H1 (cell line): ENCODE data around the gene RPS6KB2. TPM values are rescaled to one million over a fixed set of nuclear protein-coding genes. Genes with fewer than 3 reads are reported as not detected.
A peak's percentile ranks its signal among the peaks of the same experiment; 100 is the strongest.

ENCODE experiments used
- CTCF ChIA-PET: fragments of 300-600 bp; sonication (Branson Sonifier 250); formaldehyde crosslinking; loops from one replicate; lab custom pipeline; 2021; ENCODE audit not compliant: partially characterized antibody; lab: Charles Lee
- POLR2A ChIA-PET: fragments of 300-600 bp; sonication (Branson Sonifier 250); formaldehyde crosslinking; loops from one replicate; lab custom pipeline; 2021; ENCODE audit warnings: inconsistent platforms; ENCODE audit not compliant: partially characterized antibody; lab: Charles Lee
- DNase-seq, 2 experiments: peaks; one replicate each; pipeline versions ENCODE4 v3.0.0 to v3.0.0-alpha.2; 2010 to 2022; ENCODE audit warnings: low spot score in 2 of 2, low read depth in 1 of 2, mixed read lengths in 1 of 2
- FAIRE-seq: peaks from 2 replicates; lab custom pipeline; 2011; peaks lifted over from hg19 to GRCh38; lab: Jason Lieb, UNC
- H2AFZ ChIP-seq: 2 replicates; pipeline ENCODE4 v1.8.1; 2012; ENCODE audit warnings: low read length, inconsistent platforms
- H2AK5ac ChIP-seq: 2 replicates; pipeline ENCODE4 v1.6.1; 2013; ENCODE audit warnings: low read depth, low read length
- H2BK120ac ChIP-seq: replicated peaks from 2 replicates; pipeline ENCODE3; 2013; ENCODE audit warnings: low read depth, low read length, inconsistent platforms
- H2BK12ac ChIP-seq: 2 replicates; pipeline ENCODE4 v1.6.1; 2013; ENCODE audit warnings: low read depth, low read length
- H2BK15ac ChIP-seq: 2 replicates; pipeline ENCODE4 v1.6.1; 2013; ENCODE audit warnings: low read length
- H2BK20ac ChIP-seq: 2 replicates; pipeline ENCODE4 v1.6.1; 2013; ENCODE audit warnings: low read length
- H2BK5ac ChIP-seq: 2 replicates; pipeline ENCODE4 v1.6.1; 2013; ENCODE audit warnings: low read depth, low read length
- H3K14ac ChIP-seq: 2 replicates; pipeline ENCODE4 v1.6.1; 2013; ENCODE audit warnings: inconsistent platforms; ENCODE audit not compliant: insufficient read length
- H3K18ac ChIP-seq: 2 replicates; pipeline ENCODE4 v1.6.1; 2013; ENCODE audit warnings: low read length; ENCODE audit errors: extremely low read depth
- H3K23ac ChIP-seq: 2 replicates; pipeline ENCODE4 v1.6.1; 2013; ENCODE audit warnings: inconsistent platforms; ENCODE audit not compliant: insufficient read length
- H3K23me2 ChIP-seq: 2 replicates; pipeline ENCODE4 v1.6.1; 2013; ENCODE audit warnings: low read depth, low read length
- H3K27ac ChIP-seq: 2 replicates; pipeline ENCODE4 v1.6.1; 2011; ENCODE audit warnings: low read depth, low read length, inconsistent platforms
- H3K27me3 ChIP-seq, 4 experiments: replicated peaks in 1 of 4; 1 replicate in 1 of 4; 2 replicates in 3 of 4; pipeline versions ENCODE4 v1.6.1 to v1.8.1; 2011 to 2013; ENCODE audit warnings: low read length in 3 of 4, mild to moderate bottlenecking in 3 of 4, inconsistent platforms in 2 of 4, mixed read lengths in 2 of 4, moderate library complexity in 1 of 4; ENCODE audit not compliant: control insufficient read depth in 3 of 4, insufficient read depth in 3 of 4; ENCODE audit errors: extremely low read depth in 1 of 4
- H3K36me3 ChIP-seq, 4 experiments: 2 replicates each; pipeline versions ENCODE4 v1.6.1 to v1.8.1; 2011 to 2013; ENCODE audit warnings: mild to moderate bottlenecking in 4 of 4, low read length in 3 of 4, moderate library complexity in 2 of 4, control low read depth in 1 of 4, inconsistent platforms in 1 of 4; ENCODE audit not compliant: insufficient read depth in 4 of 4, control insufficient read depth in 2 of 4
- H3K4ac ChIP-seq: replicated peaks from 2 replicates; pipeline ENCODE3; 2013; ENCODE audit warnings: low read length, low read depth, mixed read lengths, inconsistent platforms; ENCODE audit not compliant: insufficient read length
- H3K4me1 ChIP-seq, 4 experiments: replicated peaks in 1 of 4; 1 replicate in 1 of 4; 2 replicates in 3 of 4; pipeline versions ENCODE4 v1.6.1 to v1.8.1; 2011 to 2013; ENCODE audit warnings: low read length in 3 of 4, inconsistent platforms in 2 of 4, mixed read lengths in 1 of 4; ENCODE audit not compliant: insufficient read depth in 4 of 4, control insufficient read depth in 3 of 4
- H3K4me2 ChIP-seq, 2 experiments: 2 replicates each; pipeline versions ENCODE4 v1.6.1 to v1.8.1; 2011 to 2013; ENCODE audit warnings: low read depth in 2 of 2, low read length in 2 of 2, control low read depth in 1 of 2, inconsistent platforms in 1 of 2, mild to moderate bottlenecking in 1 of 2; ENCODE audit not compliant: insufficient read depth in 1 of 2
- H3K4me3 ChIP-seq, 4 experiments: fragments of 200-600, 300-600 bp in 1 of 4; sonication (generic), shearing (Covaris generic), sonication (Bioruptor Twin) in 1 of 4; 2 replicates each; pipeline versions ENCODE4 v1.5.1 to v1.8.1; 2011 to 2016; ENCODE audit warnings: low read length in 4 of 4, low read depth in 3 of 4, control low read depth in 2 of 4, inconsistent platforms in 2 of 4, mild to moderate bottlenecking in 2 of 4, mixed read lengths in 1 of 4, moderate library complexity in 1 of 4; ENCODE audit not compliant: insufficient read depth in 2 of 4; ENCODE audit errors: extremely low read depth in 1 of 4
- H3K56ac ChIP-seq: replicated peaks from 2 replicates; pipeline ENCODE3; 2013; ENCODE audit warnings: low read depth, mild to moderate bottlenecking, mixed read lengths, low read length, inconsistent platforms; ENCODE audit not compliant: insufficient read length
- H3K79me1 ChIP-seq: 2 replicates; pipeline ENCODE4 v1.6.1; 2013; ENCODE audit warnings: low read depth, low read length, control low read depth
- H3K79me2 ChIP-seq, 2 experiments: 2 replicates each; pipeline versions ENCODE4 v1.6.1 to v1.8.1; 2012 to 2013; ENCODE audit warnings: low read length in 2 of 2, mild to moderate bottlenecking in 2 of 2, inconsistent platforms in 1 of 2; ENCODE audit not compliant: insufficient read depth in 2 of 2, control insufficient read depth in 1 of 2
- H3K9ac ChIP-seq, 4 experiments: replicated peaks in 1 of 4; 1 replicate in 1 of 4; 2 replicates in 3 of 4; pipeline versions ENCODE4 v1.6.1 to v1.8.1; 2011 to 2013; ENCODE audit warnings: low read depth in 3 of 4, low read length in 3 of 4, control low read depth in 2 of 4, mild to moderate bottlenecking in 2 of 4, moderate library complexity in 2 of 4, inconsistent platforms in 1 of 4; ENCODE audit errors: extremely low read depth in 1 of 4
- H3K9me3 ChIP-seq, 2 experiments: 2 replicates each; pipeline versions ENCODE4 v1.6.1 to v1.8.1; 2012 to 2013; ENCODE audit warnings: mild to moderate bottlenecking in 2 of 2, moderate library complexity in 2 of 2, control low read depth in 1 of 2, inconsistent platforms in 1 of 2, low read depth in 1 of 2, low read length in 1 of 2, mixed read lengths in 1 of 2; ENCODE audit not compliant: insufficient read depth in 2 of 2
- H4K20me1 ChIP-seq, 2 experiments: replicated peaks in 1 of 2; 2 replicates each; pipeline versions ENCODE3 to v1.8.1; 2011 to 2013; ENCODE audit warnings: inconsistent platforms in 2 of 2, low read length in 2 of 2, mild to moderate bottlenecking in 1 of 2; ENCODE audit not compliant: insufficient read depth in 2 of 2, control insufficient read depth in 1 of 2
- H4K5ac ChIP-seq: 2 replicates; pipeline ENCODE4 v1.6.1; 2013; ENCODE audit warnings: low read length, low read depth, mixed read lengths, inconsistent platforms; ENCODE audit not compliant: insufficient read length
- H4K8ac ChIP-seq: 2 replicates; pipeline ENCODE4 v1.8.0; 2013; ENCODE audit warnings: mild to moderate bottlenecking, moderate library complexity, low read length, inconsistent platforms; ENCODE audit not compliant: insufficient read depth; ENCODE audit errors: extremely low read depth
- H4K91ac ChIP-seq: replicated peaks from 2 replicates; pipeline ENCODE3; 2013; ENCODE audit warnings: low read length, mixed read lengths, inconsistent platforms; ENCODE audit not compliant: insufficient read length
- CBX5 ChIP-seq: fragments of 300-800, 300-1000 bp; sonication (generic); IDR thresholded peaks from 2 replicates; pipeline ENCODE4 v1.7.1; 2016; ENCODE audit warnings: antibody characterized with exemption, low read length, low read depth
- CTCF ChIP-seq, 3 experiments: IDR thresholded peaks; 1 replicate in 2 of 3; 2 replicates in 1 of 3; pipeline versions ENCODE4 v1.5.1 to v1.6.1; 2011; ENCODE audit warnings: low read length in 3 of 3, mild to moderate bottlenecking in 3 of 3, inconsistent platforms in 2 of 3, low read depth in 1 of 3, moderate library complexity in 1 of 3; ENCODE audit not compliant: insufficient read depth in 1 of 3; ENCODE audit errors: control extremely low read depth in 1 of 3
- HDAC2 ChIP-seq, 2 experiments: fragments of 300-600 bp in 1 of 2; sonication (generic) in 1 of 2; IDR thresholded peaks; 2 replicates each; pipeline ENCODE4 v1.6.1; 2011 to 2012; ENCODE audit warnings: low read depth in 2 of 2, low read length in 2 of 2, mild to moderate bottlenecking in 2 of 2, moderate library complexity in 2 of 2, borderline replicate concordance in 1 of 2, inconsistent platforms in 1 of 2
- NRF1 ChIP-seq: IDR thresholded peaks from 2 replicates; pipeline ENCODE4 v1.6.1; 2011; ENCODE audit warnings: mild to moderate bottlenecking, low read depth, low read length, improper control_type of control experiment
- SP4 ChIP-seq: IDR thresholded peaks from 2 replicates; pipeline ENCODE4 v1.6.1; 2012; ENCODE audit warnings: low read length, inconsistent platforms
- SRF ChIP-seq: IDR thresholded peaks from 2 replicates; pipeline ENCODE4 v1.6.1; 2011; ENCODE audit warnings: mild to moderate bottlenecking, low read depth, low read length, moderate library complexity
- TEAD4 ChIP-seq: IDR thresholded peaks from 2 replicates; pipeline ENCODE4 v1.6.1; 2012; ENCODE audit warnings: low read depth, low read length, inconsistent platforms, mixed read lengths
- YY1 ChIP-seq: IDR thresholded peaks from 2 replicates; pipeline ENCODE4 v1.6.1; 2011; ENCODE audit warnings: low read depth, mild to moderate bottlenecking, low read length
- ZNF274 ChIP-seq: IDR thresholded peaks from 2 replicates; pipeline ENCODE4 v1.7.0; 2012; ENCODE audit warnings: low read length, borderline replicate concordance; ENCODE audit errors: extremely low read depth
- WGBS, 2 experiments: shearing (Covaris generic) in 1 of 2; methylation state at CpG; one replicate each; pipeline versions ENCODE4 v1.1.6 to v1.1.7; 2013 to 2015; ENCODE audit warnings: low lambda C conversion rate in 2 of 2, mixed read lengths in 2 of 2, inconsistent platforms in 1 of 2, low coverage in 1 of 2, missing lambda C conversion rate in 1 of 2; ENCODE audit not compliant: insufficient replicate concordance in 2 of 2, insufficient coverage in 1 of 2, insufficient read length in 1 of 2; ENCODE audit errors: extremely low coverage in 1 of 2, missing lambda C conversion rate in 1 of 2; 5-methylcytosine and 5-hydroxymethylcytosine counted together
- polyA plus RNA-seq, 7 experiments: library from polyadenylated mRNA; depleted of rRNA in 3 of 7; stranded (reverse) in 5 of 7; unstranded in 2 of 7; fragments of >200 nt in 5 of 7; fragments of 200-250 nt in 2 of 7; gene quantifications; 1 replicate in 5 of 7; 2 replicates in 1 of 7; 4 replicates in 1 of 7; pipeline versions ENCODE4 v1.2.1 to v1.2.3, GENCODE V29; 2011 to 2013; ENCODE audit warnings: missing spikeins in 2 of 7, mixed read lengths in 2 of 7
- total RNA-seq: library from RNA; stranded (reverse); fragmentation: NEBNext Ultra II Directional; extraction: Animal tissue kit (Norgen Biotek cat#: 25700); gene quantifications from 2 replicates; pipeline ENCODE4 v1.2.1, GENCODE V29; 2021

The RPS6KB2 gene
- total and polyA plus RNA-seq, 2 of the 8 experiments (the other 6 are each of a cell fraction or from before 2014, with no cell fraction given) = 41.0 to 47.1 TPM

GRCh38 chr11:67419325-67420049 is 8.8 kb upstream of the RPS6KB2 start:
- Histone ChIP-seq H4K91ac (no peak overlapping the region), H3K9me3 (no peaks in the 10 kb centered on the region), H3K4ac (no peak overlapping the region), H2BK12ac (no peak overlapping the region), H3K4me3 (no peak overlapping the region), H2BK15ac (0 out of 2 replicates have a peak overlapping the region, but pooled peaks have one; percentile 46), H2BK20ac (no peak overlapping the region), H3K9ac (no peak overlapping the region), H2BK5ac (no peak overlapping the region), H3K14ac (no peak overlapping the region), H3K18ac (no peak overlapping the region), H3K23me2 (peaks cover 12% of the 10 kb centered on the region; the same call in 1 of the 2 replicates), H4K5ac (no peak overlapping the region), H3K36me3 (no peaks in the 10 kb centered on the region), H3K4me2 (no peak overlapping the region; a peak in 1 of 4 replicates), H3K23ac (no peak overlapping the region), H2AFZ (no peak overlapping the region), H2AK5ac (no peak overlapping the region), H3K79me1 (no peaks in the 10 kb centered on the region), H3K27ac (no peak overlapping the region), H4K8ac (peak overlapping the region; percentile 3; the same call in 1 of the 2 replicates), H4K20me1 (peaks cover 0 to 3% of the 10 kb centered on the region in 2 experiments), H3K79me2 (no peaks in the 10 kb centered on the region), H2BK120ac (no peak overlapping the region), H3K56ac (no peak overlapping the region), H3K4me1 (peaks cover 4 to 15% (median 11%) of the 10 kb centered on the region in 4 experiments), H3K27me3 (peaks cover 0 to 8% (median 5%) of the 10 kb centered on the region in 4 experiments; a peak in 4 of 7 replicates)
- ChIA-PET CTCF (interaction anchor here (1.3 to 2.4 kb wide), 4 partner anchors 12 to 86 kb away, joined by 3 to 13 read pairs (median 5); partner anchors contain the start of genes PITPNM1, PPP1CA and TBC1D10C), POLR2A (interaction anchor here (0.6 to 10.2 kb wide), 16 partner anchors 9 to 74 kb away, joined by 3 to 104 read pairs (median 4); partner anchors contain the start of genes CORO1B, PPP1CA, PTPRCAP and RPS6KB2)
- DNase-seq (no peak), FAIRE-seq (no peak)
- WGBS, 2 experiments = 88% methylated on average over 21 of the region's 21 CpGs; no CpG with 5 or more reads in 1 of the 2 experiments
- TF ChIP-seq SP4 = no peak
- no peak for TF ChIP-seq TEAD4
- no peak for TF ChIP-seq CBX5
- no peak for TF ChIP-seq CTCF (IDR thresholded peaks at IDR 0.05; ENCODE audit: control extremely low read depth in 1 of 3, insufficient read depth in 1 of 3, low read depth in 1 of 3, low read length in 3 of 3)
- no peak for TF ChIP-seq ZNF274
- TF ChIP-seq NRF1 = no peak
- no peak for TF ChIP-seq YY1
- TF ChIP-seq HDAC2 (IDR thresholded peaks at IDR 0.05; ENCODE audit: borderline replicate concordance in 1 of 2, low read depth in 2 of 2, low read length in 2 of 2) = no peak
- TF ChIP-seq SRF = no peak
